Activated T-helper 1 cell treated with anti-CD3 and anti-CD28 coated beads, Interleukin-12 subunit alpha, Interleukin-12 subunit beta, Interleukin-2, Interleukin-4 antibody, amounts not matched to agents 30 ng/mL and 10 ng/mL and 1 ng/mL, durations not matched to agents 14 hours and 24 hours and 36 hours (primary cell): ENCODE data around the gene GRIPAP1. TPM values are rescaled to one million over a fixed set of nuclear protein-coding genes. Genes with fewer than 3 reads are reported as not detected.

Source experiments
- DNase-seq: peaks from one replicate; pipeline ENCODE4 v3.0.0; 2021; ENCODE audit warnings: low spot score
- H3K27ac Mint-ChIP-seq: one replicate; pipeline ENCODE4 v1.8.0; 2021; ENCODE audit warnings: mild to moderate bottlenecking, mixed read lengths
- H3K27me3 Mint-ChIP-seq: one replicate; pipeline ENCODE4 v1.8.0; 2022; ENCODE audit warnings: mild to moderate bottlenecking, moderate library complexity, mixed read lengths; ENCODE audit not compliant: insufficient read depth
- H3K36me3 Mint-ChIP-seq: one replicate; pipeline ENCODE4 v1.8.0; 2021; ENCODE audit warnings: low read depth, mixed read lengths
- H3K4me1 Mint-ChIP-seq: one replicate; pipeline ENCODE4 v1.8.0; 2021; ENCODE audit warnings: low read depth, mixed read lengths
- H3K4me3 Mint-ChIP-seq: one replicate; pipeline ENCODE4 v1.8.0; 2021; ENCODE audit warnings: mild to moderate bottlenecking, moderate library complexity, mixed read lengths
- H3K9me3 Mint-ChIP-seq: one replicate; pipeline ENCODE4 v1.8.0; 2021; ENCODE audit warnings: mixed read lengths
- intact Hi-C: fragments of 100-400 bp; cut with micrococcal nuclease; formaldehyde crosslinking; loops from one replicate; pipeline ENCODE4 v1.15.1; 2024
- total RNA-seq: library from RNA; stranded (reverse); gene quantifications from 2 replicates; pipeline ENCODE4 v1.2.3, GENCODE V29; 2022

Gene GRIPAP1, protein sequence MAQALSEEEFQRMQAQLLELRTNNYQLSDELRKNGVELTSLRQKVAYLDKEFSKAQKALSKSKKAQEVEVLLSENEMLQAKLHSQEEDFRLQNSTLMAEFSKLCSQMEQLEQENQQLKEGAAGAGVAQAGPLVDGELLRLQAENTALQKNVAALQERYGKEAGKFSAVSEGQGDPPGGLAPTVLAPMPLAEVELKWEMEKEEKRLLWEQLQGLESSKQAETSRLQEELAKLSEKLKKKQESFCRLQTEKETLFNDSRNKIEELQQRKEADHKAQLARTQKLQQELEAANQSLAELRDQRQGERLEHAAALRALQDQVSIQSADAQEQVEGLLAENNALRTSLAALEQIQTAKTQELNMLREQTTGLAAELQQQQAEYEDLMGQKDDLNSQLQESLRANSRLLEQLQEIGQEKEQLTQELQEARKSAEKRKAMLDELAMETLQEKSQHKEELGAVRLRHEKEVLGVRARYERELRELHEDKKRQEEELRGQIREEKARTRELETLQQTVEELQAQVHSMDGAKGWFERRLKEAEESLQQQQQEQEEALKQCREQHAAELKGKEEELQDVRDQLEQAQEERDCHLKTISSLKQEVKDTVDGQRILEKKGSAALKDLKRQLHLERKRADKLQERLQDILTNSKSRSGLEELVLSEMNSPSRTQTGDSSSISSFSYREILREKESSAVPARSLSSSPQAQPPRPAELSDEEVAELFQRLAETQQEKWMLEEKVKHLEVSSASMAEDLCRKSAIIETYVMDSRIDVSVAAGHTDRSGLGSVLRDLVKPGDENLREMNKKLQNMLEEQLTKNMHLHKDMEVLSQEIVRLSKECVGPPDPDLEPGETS
- total RNA-seq = 85.8 and 89.2 TPM in 2 replicates

DNA sequence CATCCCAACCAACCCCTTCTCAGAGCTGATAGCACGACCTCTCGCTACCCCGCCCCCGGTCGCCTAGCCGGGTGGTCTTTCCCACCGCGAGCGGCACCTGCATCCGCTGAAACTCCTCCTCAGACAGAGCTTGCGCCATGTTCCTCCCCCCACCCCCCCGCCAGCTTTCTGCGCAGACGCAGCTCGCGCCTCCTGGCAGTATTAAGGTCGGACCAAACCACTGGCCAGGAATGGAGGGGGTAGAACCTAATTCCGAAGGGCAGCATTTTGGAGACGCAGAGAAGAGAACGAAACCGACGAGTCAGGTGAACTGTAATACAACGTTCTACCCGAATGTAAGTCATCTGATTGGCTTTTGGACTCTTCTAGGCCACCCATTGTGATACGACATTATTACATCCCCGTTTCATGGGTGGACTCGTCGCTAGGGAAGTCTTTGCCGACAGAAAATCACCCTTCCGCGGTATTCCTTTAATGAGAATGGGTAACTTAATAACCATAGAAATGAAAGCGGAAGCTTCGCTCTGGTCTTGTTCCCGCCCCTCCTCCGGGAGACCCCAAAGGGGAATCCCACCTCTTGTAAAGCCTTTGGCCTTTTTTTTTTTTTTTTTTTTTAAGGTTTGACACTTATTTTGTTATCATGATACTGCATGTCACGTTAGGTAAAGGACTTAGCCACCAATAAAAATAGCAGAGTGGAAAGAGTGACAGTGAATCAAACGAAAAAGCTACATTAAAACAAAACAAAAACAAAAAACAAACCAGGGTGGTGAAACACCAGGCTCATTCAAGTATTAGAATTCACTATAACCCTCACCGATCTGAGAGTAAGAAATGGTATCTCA is at the start of gene GRIPAP1:
GRIPAP1 (minus strand) TSS at position 174 of the 845 bp plus-strand sequence; CDS start at position 139, 35 bp downstream.
- Mint-ChIP-seq H3K9me3 (no peaks in the 10 kb centered on the region), H3K36me3 (peaks cover 22% of the 10 kb centered on the region), H3K4me3 (peak within 1 kb of the TSS; percentile 99), H3K27ac (peak within 1 kb of the TSS; percentile 96), H3K27me3 (no peaks in the 10 kb centered on the region), H3K4me1 (peaks cover 35% of the 10 kb centered on the region)
- DNase-seq = peak; percentile 68
- intact Hi-C loops = loop anchor here (1.0 to 5.0 kb wide), 10 partner anchors 41 to 267 kb away; partner anchors contain the start of genes HDAC6, MAGIX, PIM2 and PPP1R3F

GRCh38 chrX:49043987-49044281 is 41.9 kb upstream of the GRIPAP1 start:
- DNase-seq = no peak
- Mint-ChIP-seq H3K4me3 (peak overlapping the region; percentile 96), H3K36me3 (peaks cover 12% of the 10 kb centered on the region), H3K27ac (peak overlapping the region; percentile 89), H3K27me3 (no peaks in the 10 kb centered on the region), H3K4me1 (peaks cover 33% of the 10 kb centered on the region), H3K9me3 (no peaks in the 10 kb centered on the region)
- intact Hi-C loops = loop anchor here (1.0 to 5.0 kb wide), 15 partner anchors 9 to 505 kb away; partner anchors contain the start of genes GPKOW, GRIPAP1, PIM2 and PPP1R3F

GRCh38 chrX:49043220-49043986 is 41.3 kb upstream of the GRIPAP1 start, which contains the start of gene TFE3:
TSS of gene TFE3 (minus strand) at chrX:49043357. CDS start at chrX:49043226, 131 bp downstream.
- DNase-seq = peak; percentile 94
- peaks cover 17% of the 10 kb centered on the region for H3K36me3 Mint-ChIP-seq
- H3K4me1 Mint-ChIP-seq = peaks cover 39% of the 10 kb centered on the region
- H3K27ac Mint-ChIP-seq = peak within 1 kb of the TSS; percentile 95
- intact Hi-C loops = loop anchor here (1.0 to 5.0 kb wide), 15 partner anchors 10 to 504 kb away; partner anchors contain the start of genes GPKOW, GRIPAP1, PIM2 and PPP1R3F
- no peaks in the 10 kb centered on the region for H3K27me3 Mint-ChIP-seq
- H3K9me3 Mint-ChIP-seq = no peaks in the 10 kb centered on the region
- H3K4me3 Mint-ChIP-seq = peak within 1 kb of the TSS; percentile 96

- peaks cover 21% of the 10 kb centered on the region for H3K36me3 Mint-ChIP-seq
Observed at GRCh38 chrX:49042581-49043219, 40.6 kb upstream of the GRIPAP1 start.

DNA sequence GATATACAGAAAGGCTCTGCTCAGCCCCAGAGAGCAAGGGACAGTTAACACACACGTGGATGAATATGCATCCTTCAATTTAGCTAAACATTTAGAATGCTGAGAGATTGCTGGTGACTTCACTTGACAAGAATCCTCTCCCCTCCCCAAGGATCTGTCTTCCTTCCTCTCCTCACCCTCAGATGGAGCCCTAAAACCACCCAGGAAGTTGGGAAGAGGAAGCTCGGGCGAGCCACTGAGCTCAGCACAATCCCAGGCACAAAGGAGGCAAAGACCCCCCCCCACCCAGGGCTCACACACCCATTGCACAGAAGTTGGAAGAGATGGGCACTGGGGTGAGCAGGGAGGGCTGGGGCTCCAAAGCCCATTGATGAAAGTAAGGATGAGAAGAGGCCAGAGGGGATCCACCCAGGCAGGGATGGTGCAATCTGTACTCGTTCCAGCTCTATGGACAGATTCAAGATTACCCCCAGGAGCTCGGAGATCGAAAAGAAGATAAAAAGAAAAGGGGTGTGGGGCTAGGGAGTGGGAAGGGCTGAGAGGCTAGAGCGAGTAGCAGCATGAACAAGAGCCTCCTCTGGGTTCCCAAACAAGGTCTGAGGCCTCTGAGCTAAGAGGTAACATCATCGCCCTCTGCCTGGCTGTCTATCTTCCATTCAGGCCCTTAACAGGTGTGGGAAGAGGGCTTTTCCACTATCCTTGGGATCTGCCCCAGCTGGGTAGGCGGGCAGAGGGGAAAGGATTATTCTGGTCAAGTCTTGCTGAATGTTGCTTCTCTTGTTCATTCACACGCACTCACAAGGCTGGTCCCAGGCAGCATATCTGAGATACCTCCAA is 39.9 kb upstream of the GRIPAP1 start:
- Mint-ChIP-seq H3K27me3 (no peaks in the 10 kb centered on the region), H3K36me3 (peaks cover 22% of the 10 kb centered on the region), H3K4me3 (peak overlapping the region; percentile 96), H3K4me1 (peaks cover 39% of the 10 kb centered on the region), H3K9me3 (no peaks in the 10 kb centered on the region), H3K27ac (peak overlapping the region; percentile 95)
- no peak for DNase-seq
- intact Hi-C loops = loop anchor here (2.0 to 5.0 kb wide), 2 partner anchors 37 to 80 kb away; partner anchors contain the start of genes GPKOW and WDR45

More at GRCh38 chrX:49042581-49043219, 40.6 kb upstream of the GRIPAP1 start:
- no peak for DNase-seq
- Mint-ChIP-seq H3K4me1 (peaks cover 39% of the 10 kb centered on the region), H3K4me3 (peak overlapping the region; percentile 96), H3K27me3 (no peaks in the 10 kb centered on the region), H3K27ac (peak overlapping the region; percentile 95), H3K9me3 (no peaks in the 10 kb centered on the region)
- intact Hi-C loops = loop anchor here (1.0 to 5.0 kb wide), 15 partner anchors 11 to 503 kb away; partner anchors contain the start of genes GPKOW, GRIPAP1, PIM2 and PPP1R3F

DNA sequence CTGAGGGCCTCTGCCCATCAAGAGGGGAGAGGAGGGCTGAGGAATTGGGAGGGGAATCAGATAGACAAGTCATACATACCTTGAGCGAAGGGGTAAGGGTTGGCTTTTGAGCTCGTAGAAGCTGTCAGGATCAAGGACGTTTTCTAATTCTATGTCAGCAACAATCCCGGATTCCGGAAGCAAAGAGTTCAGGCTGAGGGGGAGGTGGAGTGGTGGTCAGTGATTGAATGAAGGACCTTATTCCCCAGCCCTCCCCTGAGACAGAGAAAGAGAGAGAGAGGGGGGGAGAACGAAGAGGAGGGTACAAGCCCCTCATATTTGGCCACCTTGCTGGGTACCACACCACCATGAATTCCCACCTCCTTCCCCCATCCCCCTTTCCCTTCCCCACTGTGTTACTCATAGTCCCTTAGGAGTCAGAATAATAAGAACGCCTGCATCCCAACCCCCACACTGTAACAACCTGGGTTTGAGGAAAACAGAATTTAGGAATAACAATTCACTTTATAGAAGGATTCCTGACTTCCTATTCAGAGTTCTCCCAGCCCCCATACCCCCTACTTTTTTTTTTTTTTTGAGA is 38.4 kb upstream of the GRIPAP1 start:
- intact Hi-C loops = loop anchor here (5.0 kb wide), 1 partner anchor 82 kb away; the partner anchor contains the start of gene GPKOW
- peaks cover 39% of the 10 kb centered on the region for H3K4me1 Mint-ChIP-seq
- no peak for DNase-seq
- no peaks in the 10 kb centered on the region for H3K9me3 Mint-ChIP-seq
- peaks cover 22% of the 10 kb centered on the region for H3K36me3 Mint-ChIP-seq
- H3K4me3 Mint-ChIP-seq = peak overlapping the region; percentile 96
- H3K27me3 Mint-ChIP-seq = no peaks in the 10 kb centered on the region
- H3K27ac Mint-ChIP-seq = peak overlapping the region; percentile 95

DNA sequence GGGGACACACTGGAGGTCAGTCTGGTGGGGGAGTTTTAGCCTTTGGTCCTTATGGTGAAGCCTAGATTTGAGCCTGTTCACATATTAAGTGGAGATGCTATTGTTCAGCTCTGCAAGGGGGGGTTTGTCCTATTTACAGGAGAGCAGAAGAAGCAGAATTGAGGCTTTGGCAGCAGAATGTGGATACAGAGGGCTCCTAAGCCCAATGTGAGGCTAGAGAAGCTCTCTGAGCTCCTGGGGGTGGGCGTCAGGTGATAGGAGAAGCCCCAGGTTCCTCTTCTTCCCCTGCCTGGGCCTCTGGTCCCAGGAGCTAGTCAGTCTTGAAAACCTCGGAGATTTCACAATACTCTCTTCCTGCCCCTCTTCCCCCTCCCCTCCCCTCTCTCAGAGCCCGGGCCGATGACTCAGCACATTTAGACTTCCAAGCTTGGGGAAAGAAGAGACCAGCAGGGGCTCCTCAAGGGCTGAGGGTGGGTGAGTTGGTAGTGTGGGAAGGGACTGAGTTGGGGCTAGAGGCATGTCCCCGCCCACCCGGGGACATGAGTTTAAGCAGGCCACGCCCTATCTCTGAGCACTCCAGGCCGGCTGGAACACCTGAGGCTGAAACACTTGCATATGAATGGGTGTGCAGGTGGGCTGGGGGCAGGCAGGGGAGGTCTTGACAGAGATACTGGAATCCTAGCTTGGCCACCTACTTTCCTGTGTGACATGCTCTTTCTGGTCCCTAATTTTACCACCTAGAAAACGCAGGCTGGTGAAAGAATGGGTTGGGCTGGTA is 37.7 kb upstream of the GRIPAP1 start:
- DNase-seq = peak; percentile 33
- H3K27me3 Mint-ChIP-seq = no peaks in the 10 kb centered on the region
- H3K9me3 Mint-ChIP-seq = no peaks in the 10 kb centered on the region
- peaks cover 39% of the 10 kb centered on the region for H3K4me1 Mint-ChIP-seq
- intact Hi-C loops = loop anchor here (5.0 kb wide), 1 partner anchor 83 kb away; the partner anchor contains the start of gene GPKOW
- H3K4me3 Mint-ChIP-seq = peak overlapping the region; percentile 70
- H3K36me3 Mint-ChIP-seq = peaks cover 22% of the 10 kb centered on the region
- H3K27ac Mint-ChIP-seq = peak overlapping the region; percentile 71

DNA sequence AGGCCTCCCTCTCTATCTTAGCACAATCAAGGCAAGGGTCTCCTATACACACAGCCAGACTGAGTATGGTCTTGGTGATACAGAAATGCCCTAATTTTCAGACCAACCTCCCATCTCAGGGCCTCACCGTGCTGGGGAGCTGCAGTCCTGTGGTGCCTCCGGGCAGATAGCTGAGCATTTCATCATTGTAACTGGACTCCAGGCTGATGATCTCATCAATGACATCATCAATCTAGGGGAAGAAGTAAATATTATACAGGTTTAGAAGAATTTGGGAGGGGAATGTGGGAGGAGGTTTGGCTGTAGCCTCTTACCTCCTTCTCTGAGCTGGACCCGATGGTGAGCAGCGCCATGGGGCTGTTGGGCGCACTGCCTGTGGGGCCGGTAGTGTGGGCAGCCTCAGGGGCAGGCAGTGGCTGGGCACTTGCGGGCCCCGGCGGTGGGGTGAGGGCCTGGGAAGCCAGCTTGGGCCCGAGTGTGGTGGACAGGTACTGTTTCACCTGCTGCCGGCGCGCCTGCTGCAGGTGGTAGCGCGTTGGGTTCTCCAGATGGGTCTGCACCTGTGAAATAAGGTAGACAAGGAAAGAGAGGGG is 35.9 kb upstream of the GRIPAP1 start:
- no peaks in the 10 kb centered on the region for H3K27me3 Mint-ChIP-seq
- no peaks in the 10 kb centered on the region for H3K9me3 Mint-ChIP-seq
- H3K27ac Mint-ChIP-seq = peak overlapping the region; percentile 22
- intact Hi-C loops = no loop called here
- DNase-seq = no peak
- H3K4me1 Mint-ChIP-seq = peaks cover 31% of the 10 kb centered on the region
- no peak overlapping the region for H3K4me3 Mint-ChIP-seq
- H3K36me3 Mint-ChIP-seq = peaks cover 28% of the 10 kb centered on the region

DNA sequence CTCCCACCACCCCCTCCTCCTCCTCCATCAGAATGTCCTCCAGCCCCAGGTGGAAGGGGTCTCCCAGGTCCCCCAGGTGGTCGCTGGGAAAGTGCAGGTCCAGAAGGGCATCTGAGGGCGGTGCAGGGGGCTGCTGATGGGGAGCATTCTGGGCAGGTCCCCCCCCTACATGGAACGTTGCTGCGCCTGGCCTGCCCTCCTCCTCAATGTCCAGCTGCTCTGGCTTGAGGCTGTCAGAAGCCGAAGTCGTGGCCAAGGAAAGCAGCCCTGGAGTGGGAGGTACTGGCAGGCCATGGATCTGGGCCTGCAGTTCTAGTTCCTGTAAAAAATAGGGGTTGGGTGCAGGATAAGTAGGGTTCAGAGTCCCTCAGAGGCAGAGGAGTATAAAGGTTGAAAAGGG is 28.2 kb upstream of the GRIPAP1 start:
- intact Hi-C loops = no loop called here
- H3K4me3 Mint-ChIP-seq = no peak overlapping the region
- no peak overlapping the region for H3K27ac Mint-ChIP-seq
- peaks cover 19% of the 10 kb centered on the region for H3K36me3 Mint-ChIP-seq
- no peaks in the 10 kb centered on the region for H3K9me3 Mint-ChIP-seq
- DNase-seq = no peak
- no peaks in the 10 kb centered on the region for H3K27me3 Mint-ChIP-seq
- H3K4me1 Mint-ChIP-seq = no peaks in the 10 kb centered on the region
